T-helper 1 cell treated with Interleukin-12 subunit alpha and Interleukin-12 subunit beta and Interleukin-4 antibody, amounts not matched to agents 30 μg/mL and 1 μg/mL, for 36 hours (primary cell): ENCODE results near the gene P3H2.

ENCODE experiments used
- H3K27ac Mint-ChIP-seq: one replicate; pipeline ENCODE4 v1.8.0; 2021; ENCODE audit warnings: mild to moderate bottlenecking, mixed read lengths
- H3K27me3 Mint-ChIP-seq: one replicate; pipeline ENCODE4 v1.8.0; 2021; ENCODE audit warnings: low read depth, mixed read lengths
- H3K36me3 Mint-ChIP-seq: one replicate; pipeline ENCODE4 v1.8.0; 2021; ENCODE audit warnings: low read depth, mixed read lengths
- H3K4me1 Mint-ChIP-seq: one replicate; pipeline ENCODE4 v1.8.0; 2021; ENCODE audit warnings: low read depth, mixed read lengths
- H3K4me3 Mint-ChIP-seq: one replicate; pipeline ENCODE4 v1.8.0; 2021; ENCODE audit warnings: mild to moderate bottlenecking, moderate library complexity, mixed read lengths
- H3K9me3 Mint-ChIP-seq: one replicate; pipeline ENCODE4 v1.8.0; 2021; ENCODE audit warnings: mixed read lengths

Gene P3H2

GRCh38 chr3:190016966-190017365, 103.7 kb downstream of the P3H2 start:
- H3K9me3 Mint-ChIP-seq = no peaks in the 10 kb centered on the region
- H3K27ac Mint-ChIP-seq = no peak overlapping the region
- H3K36me3 Mint-ChIP-seq = no peaks in the 10 kb centered on the region
- H3K27me3 Mint-ChIP-seq = peaks cover 11% of the 10 kb centered on the region
- H3K4me3 Mint-ChIP-seq = no peak overlapping the region
- no peaks in the 10 kb centered on the region for H3K4me1 Mint-ChIP-seq

- Mint-ChIP-seq H3K36me3 (no peaks in the 10 kb centered on the region), H3K9me3 (no peaks in the 10 kb centered on the region), H3K4me1 (no peaks in the 10 kb centered on the region), H3K27me3 (peaks cover 8% of the 10 kb centered on the region), H3K27ac (no peak overlapping the region), H3K4me3 (no peak overlapping the region)
Measured at GRCh38 chr3:190014940-190015339, 105.8 kb downstream of the P3H2 start.

- no peak overlapping the region for H3K4me3 Mint-ChIP-seq
Measured at GRCh38 chr3:190013943-190014924, 106.5 kb downstream of the P3H2 start.

GRCh38 chr3:190012784-190013183, 107.9 kb downstream of the P3H2 start:
- Mint-ChIP-seq H3K27me3 (peaks cover 8% of the 10 kb centered on the region), H3K27ac (no peak overlapping the region), H3K9me3 (no peaks in the 10 kb centered on the region), H3K4me3 (no peak overlapping the region), H3K4me1 (no peaks in the 10 kb centered on the region), H3K36me3 (no peaks in the 10 kb centered on the region)

More at GRCh38 chr3:190013943-190014924, 106.5 kb downstream of the P3H2 start:
- Mint-ChIP-seq H3K27ac (no peak overlapping the region), H3K9me3 (no peaks in the 10 kb centered on the region), H3K4me1 (no peaks in the 10 kb centered on the region), H3K36me3 (no peaks in the 10 kb centered on the region), H3K27me3 (peaks cover 8% of the 10 kb centered on the region)

- H3K4me1 Mint-ChIP-seq = no peaks in the 10 kb centered on the region
- no peaks in the 10 kb centered on the region for H3K36me3 Mint-ChIP-seq
- no peak overlapping the region for H3K4me3 Mint-ChIP-seq
- H3K27ac Mint-ChIP-seq = no peak overlapping the region
- no peaks in the 10 kb centered on the region for H3K9me3 Mint-ChIP-seq
- H3K27me3 Mint-ChIP-seq = peaks cover 8% of the 10 kb centered on the region
Measured at GRCh38 chr3:190012314-190012782, 108.3 kb downstream of the P3H2 start.

GRCh38 chr3:190010486-190010885, 110.2 kb downstream of the P3H2 start:
- H3K4me3 Mint-ChIP-seq = no peak overlapping the region
- H3K9me3 Mint-ChIP-seq = no peaks in the 10 kb centered on the region
- no peaks in the 10 kb centered on the region for H3K4me1 Mint-ChIP-seq
- H3K27me3 Mint-ChIP-seq = peaks cover 17% of the 10 kb centered on the region
- H3K36me3 Mint-ChIP-seq = no peaks in the 10 kb centered on the region
- no peak overlapping the region for H3K27ac Mint-ChIP-seq

GRCh38 chr3:190009614-190010013, 111.1 kb downstream of the P3H2 start:
- peaks cover 17% of the 10 kb centered on the region for H3K27me3 Mint-ChIP-seq
- no peaks in the 10 kb centered on the region for H3K9me3 Mint-ChIP-seq
- no peaks in the 10 kb centered on the region for H3K4me1 Mint-ChIP-seq
- no peak overlapping the region for H3K4me3 Mint-ChIP-seq
- no peak overlapping the region for H3K27ac Mint-ChIP-seq
- H3K36me3 Mint-ChIP-seq = no peaks in the 10 kb centered on the region

- Mint-ChIP-seq H3K9me3 (no peaks in the 10 kb centered on the region), H3K4me3 (no peak overlapping the region), H3K27me3 (peaks cover 14% of the 10 kb centered on the region), H3K27ac (no peak overlapping the region), H3K36me3 (no peaks in the 10 kb centered on the region), H3K4me1 (no peaks in the 10 kb centered on the region)
Measured at GRCh38 chr3:190008432-190008831, 112.3 kb downstream of the P3H2 start.

- peaks cover 9% of the 10 kb centered on the region for H3K27me3 Mint-ChIP-seq
- no peak overlapping the region for H3K27ac Mint-ChIP-seq
- no peaks in the 10 kb centered on the region for H3K4me1 Mint-ChIP-seq
- H3K36me3 Mint-ChIP-seq = no peaks in the 10 kb centered on the region
- no peak overlapping the region for H3K4me3 Mint-ChIP-seq
- no peaks in the 10 kb centered on the region for H3K9me3 Mint-ChIP-seq
Measured at GRCh38 chr3:190005343-190006113, 115.2 kb downstream of the P3H2 start.

GRCh38 chr3:190004656-190005055, 116.0 kb downstream of the P3H2 start:
- Mint-ChIP-seq H3K27me3 (peaks cover 12% of the 10 kb centered on the region), H3K9me3 (no peaks in the 10 kb centered on the region), H3K4me1 (no peaks in the 10 kb centered on the region), H3K4me3 (no peak overlapping the region), H3K36me3 (no peaks in the 10 kb centered on the region), H3K27ac (no peak overlapping the region)

- H3K4me1 Mint-ChIP-seq = no peaks in the 10 kb centered on the region
- no peak overlapping the region for H3K27ac Mint-ChIP-seq
- no peak overlapping the region for H3K4me3 Mint-ChIP-seq
- H3K27me3 Mint-ChIP-seq = peaks cover 12% of the 10 kb centered on the region
- H3K9me3 Mint-ChIP-seq = no peaks in the 10 kb centered on the region
- H3K36me3 Mint-ChIP-seq = no peaks in the 10 kb centered on the region
Measured at GRCh38 chr3:190003681-190004123, 117.0 kb downstream of the P3H2 start.

- Mint-ChIP-seq H3K4me3 (no peak overlapping the region), H3K27ac (no peak overlapping the region)
Measured at GRCh38 chr3:190003068-190003467, 117.6 kb downstream of the P3H2 start.

GRCh38 chr3:190001426-190001825, 119.3 kb downstream of the P3H2 start:
- Mint-ChIP-seq H3K27ac (no peak overlapping the region), H3K9me3 (no peaks in the 10 kb centered on the region), H3K4me1 (no peaks in the 10 kb centered on the region), H3K27me3 (peaks cover 8% of the 10 kb centered on the region), H3K4me3 (no peak overlapping the region), H3K36me3 (no peaks in the 10 kb centered on the region)

More at GRCh38 chr3:190003068-190003467, 117.6 kb downstream of the P3H2 start:
- Mint-ChIP-seq H3K4me1 (no peaks in the 10 kb centered on the region), H3K27me3 (peaks cover 12% of the 10 kb centered on the region), H3K9me3 (no peaks in the 10 kb centered on the region), H3K36me3 (no peaks in the 10 kb centered on the region)

- H3K36me3 Mint-ChIP-seq = no peaks in the 10 kb centered on the region
- H3K4me1 Mint-ChIP-seq = no peaks in the 10 kb centered on the region
- no peak overlapping the region for H3K27ac Mint-ChIP-seq
- H3K4me3 Mint-ChIP-seq = no peak overlapping the region
- H3K9me3 Mint-ChIP-seq = no peaks in the 10 kb centered on the region
- peaks cover 8% of the 10 kb centered on the region for H3K27me3 Mint-ChIP-seq
Measured at GRCh38 chr3:190000861-190001196, 119.9 kb downstream of the P3H2 start.
